NB4 (cell line): ENCODE data around the gene ADAMTS13.
A peak's percentile ranks its signal among the peaks of the same experiment; 100 is the strongest.
"Not testable (repeated sequence)": the region's sequence is repeated elsewhere in the genome, so short reads cannot be mapped to it uniquely, and the experiment has no call there.

Experiments
- DNase-seq: peaks from one replicate; pipeline ENCODE4 v3.0.0; 2010; ENCODE audit warnings: low read depth
- H3K4me3 ChIP-seq: one replicate; pipeline ENCODE4 v1.5.1; 2011; ENCODE audit warnings: mild to moderate bottlenecking, low read depth, low read length, moderate library complexity
- CTCF ChIP-seq: IDR thresholded peaks from one replicate; pipeline ENCODE4 v1.5.1; 2012; ENCODE audit warnings: low read depth, low read length
- MAX ChIP-seq: IDR thresholded peaks from 2 replicates; pipeline ENCODE4 v1.6.1; 2011; ENCODE audit warnings: low read depth, low read length
- MYC ChIP-seq: IDR thresholded peaks from 2 replicates; pipeline ENCODE4 v1.6.1; 2011; ENCODE audit warnings: low read depth, low read length
- POLR2A ChIP-seq: IDR thresholded peaks from 2 replicates; pipeline ENCODE4 v1.6.1; 2011; ENCODE audit warnings: mild to moderate bottlenecking; ENCODE audit not compliant: insufficient read length; ENCODE audit errors: extremely low read depth

ADAMTS13 gene

GRCh38 chr9:133421615-133422542 is at the start of gene ADAMTS13:
ADAMTS13 (plus strand) TSS chr9:133422367; CDS start chr9:133422444, 77 bp downstream.
- no peak within 1 kb of the TSS for H3K4me3 ChIP-seq
- no peak for DNase-seq
- peak; percentile 18 for TF ChIP-seq CTCF
- TF ChIP-seq MAX = no peak

GRCh38 chr9:133374612-133375115 is 47.5 kb upstream of the ADAMTS13 start:
- peak overlapping the region; percentile 96 for H3K4me3 ChIP-seq
- DNase-seq = peak; percentile 79
- TF ChIP-seq POLR2A = no peak
- no peak for TF ChIP-seq MAX
- TF ChIP-seq CTCF = no peak

GRCh38 chr9:133375116-133375723 is 46.9 kb upstream of the ADAMTS13 start:
- DNase-seq = peak; percentile 64
- no peak for TF ChIP-seq CTCF
- 0 out of 2 replicates have a peak, but pooled peaks have one; percentile 8 for TF ChIP-seq MAX
- H3K4me3 ChIP-seq = peak overlapping the region; percentile 96

- DNase-seq = peak; percentile 97
- peak within 1 kb of the TSS; percentile 96 for H3K4me3 ChIP-seq
- TF ChIP-seq MYC (0 out of 2 replicates have a peak, but pooled peaks have one; percentile 8), MAX (peak; percentile 68), POLR2A (peak; percentile 69), CTCF (no peak)
These were observed 46.2 kb upstream of the ADAMTS13 start, which contains the start of the genes STKLD1 and SURF4 for GRCh38 chr9:133375724-133376654. STKLD1 (plus strand) TSS chr9:133376366; CDS start chr9:133376474, 108 bp downstream. SURF4 (minus strand) TSS chr9:133376060; CDS start chr9:133375969, 91 bp downstream.

GRCh38 chr9:133377280-133377679 is 44.9 kb upstream of the ADAMTS13 start:
- not testable (repeated sequence) for H3K4me3 ChIP-seq, DNase-seq

GRCh38 chr9:133377721-133378216 is 44.4 kb upstream of the ADAMTS13 start:
- TF ChIP-seq POLR2A = no peak
- TF ChIP-seq CTCF = no peak
- TF ChIP-seq MYC = no peak
- no peak for TF ChIP-seq MAX
- peak; percentile 45 for DNase-seq
- no peak overlapping the region for H3K4me3 ChIP-seq
